Endothelial cell of hepatic sinusoid (primary cell): ENCODE measurements around the gene TSC22D4.

Experiments used
- in situ Hi-C: cut with HindIII; loops from 2 replicates; pipeline ENCODE4 v1.10.0; 2017; ENCODE audit warnings: low sequenced_read_pairs

TSC22D4 gene

DNA sequence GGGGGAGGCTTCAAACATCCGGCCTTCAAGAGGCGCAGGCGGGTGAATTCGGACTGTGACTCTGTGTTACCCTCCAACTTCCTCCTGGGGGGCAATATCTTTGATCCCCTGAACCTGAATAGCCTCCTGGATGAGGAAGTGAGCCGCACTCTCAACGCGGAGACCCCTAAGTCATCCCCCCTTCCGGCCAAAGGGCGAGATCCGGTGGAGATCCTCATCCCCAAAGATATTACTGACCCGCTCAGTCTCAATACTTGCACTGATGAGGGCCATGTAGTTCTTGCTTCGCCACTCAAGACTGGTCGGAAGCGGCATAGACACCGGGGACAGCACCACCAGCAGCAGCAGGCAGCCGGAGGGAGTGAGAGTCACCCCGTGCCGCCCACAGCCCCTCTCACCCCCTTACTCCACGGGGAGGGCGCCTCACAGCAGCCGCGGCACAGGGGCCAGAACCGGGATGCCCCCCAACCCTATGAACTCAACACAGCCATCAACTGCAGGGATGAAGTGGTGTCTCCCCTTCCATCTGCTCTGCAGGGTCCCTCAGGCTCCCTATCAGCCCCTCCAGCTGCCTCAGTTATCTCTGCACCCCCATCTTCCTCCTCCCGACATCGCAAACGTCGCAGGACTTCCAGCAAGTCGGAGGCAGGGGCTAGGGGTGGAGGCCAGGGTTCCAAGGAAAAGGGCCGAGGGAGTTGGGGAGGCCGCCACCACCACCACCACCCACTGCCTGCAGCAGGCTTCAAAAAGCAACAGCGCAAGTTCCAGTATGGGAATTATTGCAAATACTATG, 48.3 kb downstream of the TSC22D4 start:
- in situ Hi-C loops = no loop called here

DNA sequence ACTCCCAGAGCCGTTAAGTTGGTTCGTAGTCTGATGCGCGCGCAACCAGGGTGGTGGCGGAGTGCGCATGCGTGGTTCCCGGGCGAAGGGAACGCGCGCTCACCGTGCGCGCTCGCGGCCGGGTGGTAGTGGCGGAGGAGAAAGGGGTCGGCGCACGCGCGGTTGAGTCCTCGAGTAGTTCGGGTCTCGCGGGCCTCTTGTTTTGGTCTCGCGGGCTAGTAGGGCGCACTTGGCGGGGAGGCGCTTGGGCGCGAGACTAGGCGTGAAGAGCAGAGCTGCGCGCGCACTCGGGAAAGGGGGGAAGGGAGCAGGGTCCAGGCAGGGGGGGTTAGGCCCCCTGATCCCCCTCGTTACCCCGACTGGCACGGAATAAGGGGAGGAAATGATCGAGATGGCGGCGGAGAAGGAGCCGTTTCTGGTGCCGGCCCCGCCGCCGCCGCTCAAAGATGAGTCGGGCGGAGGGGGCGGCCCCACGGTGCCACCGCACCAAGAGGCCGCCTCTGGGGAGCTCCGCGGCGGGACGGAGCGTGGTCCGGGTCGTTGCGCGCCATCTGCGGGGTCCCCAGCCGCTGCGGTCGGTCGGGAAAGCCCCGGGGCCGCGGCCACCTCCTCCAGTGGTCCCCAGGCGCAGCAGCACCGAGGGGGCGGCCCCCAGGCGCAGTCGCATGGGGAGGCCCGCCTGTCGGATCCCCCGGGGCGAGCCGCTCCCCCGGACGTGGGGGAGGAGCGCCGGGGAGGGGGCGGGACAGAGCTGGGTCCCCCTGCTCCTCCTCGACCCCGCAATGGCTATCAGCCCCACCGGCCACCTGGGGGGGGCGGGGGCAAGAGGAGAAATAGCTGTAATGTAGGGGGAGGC, 49.1 kb downstream of the TSC22D4 start, which contains the start of gene MEPCE:
Gene MEPCE (plus strand): TSS at position 195 of the 856 bp plus-strand sequence. CDS start 188 bp downstream, at position 383.
- in situ Hi-C loops = no loop called here

DNA sequence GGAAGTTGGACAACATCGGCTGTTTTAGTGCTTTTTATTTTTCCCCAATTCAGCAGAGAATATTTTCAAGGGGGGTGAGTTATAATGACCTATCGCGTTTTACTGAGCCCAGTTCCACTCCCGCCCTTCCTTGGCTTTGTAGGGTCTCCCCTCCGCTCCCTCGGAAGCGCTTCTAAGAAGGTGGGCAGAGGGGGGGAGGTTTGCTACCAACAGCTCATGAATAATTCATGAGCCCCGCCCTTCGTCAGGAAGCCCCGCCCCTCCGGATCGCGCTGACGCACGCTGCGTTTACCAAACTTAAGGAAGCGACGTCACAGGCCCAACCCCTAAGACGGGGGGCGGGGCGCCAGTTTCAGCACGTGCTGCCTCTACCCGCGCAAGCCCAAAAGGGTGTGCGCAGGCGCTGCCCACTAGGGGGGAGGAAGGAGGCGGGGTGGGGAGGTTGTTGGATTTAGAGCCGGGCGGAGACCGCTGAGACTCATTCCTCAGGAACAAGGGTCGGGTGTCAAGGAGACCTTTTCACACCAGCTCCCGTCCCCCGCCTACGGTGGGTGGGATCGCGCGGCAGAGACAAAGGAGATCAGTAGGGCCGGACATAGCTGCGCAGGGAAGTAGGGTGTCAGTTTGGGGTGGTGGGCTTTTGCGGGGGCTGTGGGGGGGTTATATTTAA, 49.9 kb downstream of the TSC22D4 start:
- in situ Hi-C loops = no loop called here

GRCh38 chr7:100428199-100428966, 50.6 kb downstream of the TSC22D4 start, which contains the start of gene ZCWPW1:
TSS of gene ZCWPW1 (minus strand) at chr7:100428703. CDS start at chr7:100420649, 8,054 bp downstream.
- in situ Hi-C loops = no loop called here

DNA sequence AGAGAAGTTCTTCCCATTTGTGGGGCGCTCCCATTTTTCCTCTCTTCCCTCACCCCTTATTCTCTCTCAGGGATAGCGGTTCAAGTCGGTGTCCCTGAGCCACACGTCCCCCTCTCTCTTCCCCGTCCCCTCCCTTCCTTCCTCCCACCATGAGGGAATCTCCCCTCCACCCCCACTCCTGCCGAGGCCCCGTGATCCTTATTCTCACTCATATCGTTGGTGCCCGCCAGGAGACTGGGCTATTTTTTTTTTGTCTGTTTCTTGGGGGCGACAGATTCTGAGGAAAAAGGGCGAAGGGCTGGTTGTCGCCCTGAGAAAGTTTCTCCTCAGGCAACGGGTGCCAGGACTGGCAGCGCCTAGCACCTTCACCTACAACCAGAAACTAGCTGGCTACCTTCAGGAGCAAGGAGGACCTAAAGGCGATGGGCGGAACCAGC, 51.2 kb downstream of the TSC22D4 start:
- in situ Hi-C loops = no loop called here

DNA sequence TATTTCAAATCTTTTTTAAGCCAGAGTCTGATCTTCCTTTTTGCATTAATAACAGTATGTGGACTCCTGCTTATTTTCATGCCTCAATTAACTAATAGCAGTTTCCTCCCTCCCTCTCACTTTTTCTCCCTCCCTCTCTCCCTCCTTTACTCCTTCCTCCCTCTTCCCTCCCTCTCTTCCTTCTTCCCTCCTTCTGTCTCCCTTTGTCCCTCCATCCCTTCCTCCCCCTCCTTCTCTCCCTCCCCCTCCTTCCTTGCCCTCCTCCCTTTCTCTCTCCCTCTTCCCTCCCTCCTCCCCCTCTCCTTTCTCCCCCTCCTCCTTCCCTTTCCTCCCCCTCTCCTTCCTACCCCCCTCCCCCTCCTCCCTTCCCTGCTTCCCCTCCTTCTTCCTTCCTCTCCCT, 52.5 kb downstream of the TSC22D4 start:
- in situ Hi-C loops = no loop called here

GRCh38 chr7:100425347-100425746, 53.7 kb downstream of the TSC22D4 start:
- in situ Hi-C loops = no loop called here

GRCh38 chr7:100423315-100423714, 55.7 kb downstream of the TSC22D4 start:
- in situ Hi-C loops = no loop called here

GRCh38 chr7:100419660-100420226, 59.3 kb downstream of the TSC22D4 start:
- in situ Hi-C loops = no loop called here

- in situ Hi-C loops = no loop called here
Measured at GRCh38 chr7:100418930-100419659, 59.9 kb downstream of the TSC22D4 start.
